ENCODE results near the gene STK32B.

Gene STK32B

GRCh38 chr4:5471206-5471605 is 419.9 kb downstream of the STK32B start:
- DNase-seq, result no peak
- H3K27me3 Mint-ChIP-seq, result no peaks in the 10 kb centered on the region
- CTCF ChIA-PET, result no interaction called here
- H3K9me3 Mint-ChIP-seq, result peaks cover 4% of the 10 kb centered on the region
- no peak overlapping the region for H3K27ac Mint-ChIP-seq
- H3K36me3 Mint-ChIP-seq, result no peaks in the 10 kb centered on the region
- no peaks in the 10 kb centered on the region for H3K4me1 Mint-ChIP-seq
- no peak overlapping the region for H3K4me3 Mint-ChIP-seq

- Mint-ChIP-seq H3K27me3 (no peaks in the 10 kb centered on the region), H3K27ac (no peak overlapping the region), H3K9me3 (peaks cover 6% of the 10 kb centered on the region), H3K36me3 (no peaks in the 10 kb centered on the region), H3K4me3 (no peak overlapping the region), H3K4me1 (no peaks in the 10 kb centered on the region)
- CTCF ChIA-PET, result no interaction called here
- DNase-seq, result no peak
These were observed 420.4 kb downstream of the STK32B start for GRCh38 chr4:5471691-5472090.

GRCh38 chr4:5472160-5472591 is 420.9 kb downstream of the STK32B start:
- Mint-ChIP-seq H3K4me1 (no peaks in the 10 kb centered on the region), H3K27me3 (no peaks in the 10 kb centered on the region), H3K4me3 (no peak overlapping the region), H3K36me3 (no peaks in the 10 kb centered on the region), H3K9me3 (peaks cover 6% of the 10 kb centered on the region), H3K27ac (no peak overlapping the region)
- no peak for DNase-seq
- CTCF ChIA-PET, result no interaction called here

GRCh38 chr4:5473125-5473524 is 421.8 kb downstream of the STK32B start:
- CTCF ChIA-PET, result no interaction called here
- Mint-ChIP-seq H3K27me3 (no peaks in the 10 kb centered on the region), H3K4me1 (no peaks in the 10 kb centered on the region), H3K27ac (no peak overlapping the region), H3K9me3 (peaks cover 6% of the 10 kb centered on the region), H3K4me3 (no peak overlapping the region), H3K36me3 (no peaks in the 10 kb centered on the region)
- DNase-seq, result no peak

- no peaks in the 10 kb centered on the region for H3K4me1 Mint-ChIP-seq
- no peak for DNase-seq
- no peaks in the 10 kb centered on the region for H3K36me3 Mint-ChIP-seq
- CTCF ChIA-PET, result no interaction called here
- no peaks in the 10 kb centered on the region for H3K27me3 Mint-ChIP-seq
- no peak overlapping the region for H3K27ac Mint-ChIP-seq
- no peak overlapping the region for H3K4me3 Mint-ChIP-seq
- peaks cover 4% of the 10 kb centered on the region for H3K9me3 Mint-ChIP-seq
These were observed 423.5 kb downstream of the STK32B start for GRCh38 chr4:5474756-5475155.

- Mint-ChIP-seq H3K9me3 (peaks cover 8% of the 10 kb centered on the region), H3K36me3 (no peaks in the 10 kb centered on the region), H3K27ac (no peak overlapping the region), H3K4me1 (no peaks in the 10 kb centered on the region), H3K4me3 (no peak overlapping the region), H3K27me3 (no peaks in the 10 kb centered on the region)
- no peak for DNase-seq
- CTCF ChIA-PET, result no interaction called here
These were observed 426.3 kb downstream of the STK32B start for GRCh38 chr4:5477613-5478012.

- CTCF ChIA-PET, result no interaction called here
- no peaks in the 10 kb centered on the region for H3K27me3 Mint-ChIP-seq
- no peak for DNase-seq
- H3K36me3 Mint-ChIP-seq, result no peaks in the 10 kb centered on the region
- no peaks in the 10 kb centered on the region for H3K4me1 Mint-ChIP-seq
- H3K4me3 Mint-ChIP-seq, result no peak overlapping the region
- no peak overlapping the region for H3K27ac Mint-ChIP-seq
- peaks cover 8% of the 10 kb centered on the region for H3K9me3 Mint-ChIP-seq
These were observed 426.9 kb downstream of the STK32B start for GRCh38 chr4:5478169-5478568.

- DNase-seq, result no peak
- H3K9me3 Mint-ChIP-seq, result peaks cover 8% of the 10 kb centered on the region
- no peaks in the 10 kb centered on the region for H3K36me3 Mint-ChIP-seq
- no peak overlapping the region for H3K4me3 Mint-ChIP-seq
- no peaks in the 10 kb centered on the region for H3K4me1 Mint-ChIP-seq
- H3K27ac Mint-ChIP-seq, result no peak overlapping the region
- CTCF ChIA-PET, result no interaction called here
- no peaks in the 10 kb centered on the region for H3K27me3 Mint-ChIP-seq
These were observed 427.4 kb downstream of the STK32B start for GRCh38 chr4:5478697-5479096.

- CTCF ChIA-PET, result no interaction called here
- Mint-ChIP-seq H3K27me3 (no peaks in the 10 kb centered on the region), H3K4me1 (no peaks in the 10 kb centered on the region), H3K9me3 (peaks cover 8% of the 10 kb centered on the region), H3K36me3 (no peaks in the 10 kb centered on the region), H3K4me3 (no peak overlapping the region), H3K27ac (no peak overlapping the region)
- DNase-seq, result no peak
These were observed 428.3 kb downstream of the STK32B start for GRCh38 chr4:5479518-5480060.

- Mint-ChIP-seq H3K4me3 (no peak overlapping the region), H3K9me3 (peaks cover 11% of the 10 kb centered on the region), H3K4me1 (no peaks in the 10 kb centered on the region), H3K36me3 (no peaks in the 10 kb centered on the region), H3K27ac (no peak overlapping the region), H3K27me3 (no peaks in the 10 kb centered on the region)
- no peak for DNase-seq
- CTCF ChIA-PET, result no interaction called here
These were observed 437.1 kb downstream of the STK32B start for GRCh38 chr4:5488413-5488812.

GRCh38 chr4:5489260-5489659 is 438.0 kb downstream of the STK32B start:
- H3K36me3 Mint-ChIP-seq, result no peaks in the 10 kb centered on the region
- H3K27me3 Mint-ChIP-seq, result no peaks in the 10 kb centered on the region

GRCh38 chr4:5497489-5497888 is 446.2 kb downstream of the STK32B start:
- no peak overlapping the region for H3K27ac Mint-ChIP-seq
- no peaks in the 10 kb centered on the region for H3K4me1 Mint-ChIP-seq
- H3K36me3 Mint-ChIP-seq, result no peaks in the 10 kb centered on the region
- peaks cover 8% of the 10 kb centered on the region for H3K9me3 Mint-ChIP-seq
- DNase-seq, result no peak
- CTCF ChIA-PET, result no interaction called here
- H3K4me3 Mint-ChIP-seq, result no peak overlapping the region
- H3K27me3 Mint-ChIP-seq, result no peaks in the 10 kb centered on the region

More at GRCh38 chr4:5489260-5489659, 438.0 kb downstream of the STK32B start:
- Mint-ChIP-seq H3K9me3 (peaks cover 12% of the 10 kb centered on the region), H3K4me1 (no peaks in the 10 kb centered on the region), H3K4me3 (no peak overlapping the region), H3K27ac (no peak overlapping the region)
- CTCF ChIA-PET, result no interaction called here
- DNase-seq, result no peak

- CTCF ChIA-PET, result no interaction called here
- Mint-ChIP-seq H3K36me3 (no peaks in the 10 kb centered on the region), H3K27ac (no peak overlapping the region), H3K27me3 (no peaks in the 10 kb centered on the region), H3K4me1 (no peaks in the 10 kb centered on the region), H3K9me3 (peaks cover 5% of the 10 kb centered on the region), H3K4me3 (no peak overlapping the region)
- no peak for DNase-seq
These were observed 448.9 kb downstream of the STK32B start for GRCh38 chr4:5500165-5500564.

GRCh38 chr4:5503336-5503936 is 452.2 kb downstream of the STK32B start:
- Mint-ChIP-seq H3K27me3 (no peaks in the 10 kb centered on the region), H3K36me3 (no peaks in the 10 kb centered on the region), H3K4me1 (no peaks in the 10 kb centered on the region), H3K4me3 (no peak overlapping the region), H3K27ac (no peak overlapping the region), H3K9me3 (no peaks in the 10 kb centered on the region)
- CTCF ChIA-PET, result no interaction called here
- DNase-seq, result no peak

GRCh38 chr4:5504486-5504885 is 453.2 kb downstream of the STK32B start:
- Mint-ChIP-seq H3K4me3 (no peak overlapping the region), H3K36me3 (no peaks in the 10 kb centered on the region), H3K4me1 (no peaks in the 10 kb centered on the region), H3K27ac (no peak overlapping the region), H3K27me3 (no peaks in the 10 kb centered on the region), H3K9me3 (no peaks in the 10 kb centered on the region)
- no peak for DNase-seq
- CTCF ChIA-PET, result no interaction called here

GRCh38 chr4:5510504-5510903 is 459.2 kb downstream of the STK32B start:
- Mint-ChIP-seq H3K36me3 (no peaks in the 10 kb centered on the region), H3K9me3 (no peaks in the 10 kb centered on the region), H3K27me3 (no peaks in the 10 kb centered on the region), H3K27ac (no peak overlapping the region), H3K4me1 (no peaks in the 10 kb centered on the region), H3K4me3 (no peak overlapping the region)
- DNase-seq, result no peak
- CTCF ChIA-PET, result interaction anchor here (0.5 kb wide), 1 partner anchor 1942 kb away, joined by 3 read pairs; no protein-coding TSS in a partner anchor

Measured in activated naive CD4-positive, alpha-beta T cell treated with anti-CD3 and anti-CD28 coated beads, Interleukin-2, amount 10 ng/mL, durations not matched to agents 7 days and 5 days (primary cell).